ENCODE measurements around the gene CBL. TPM values are rescaled to one million over a fixed set of nuclear protein-coding genes. Genes with fewer than 3 reads are reported as not detected.
A peak's percentile ranks its signal among the peaks of the same experiment; 100 is the strongest.

The CBL gene
- polyA plus RNA-seq, 3 donors, result 7.6 to 24.0 (median 23.1) TPM

GRCh38 chr11:119352857-119353260, 146.7 kb downstream of the CBL start:
- 75% methylated on average over 3 of the region's 4 CpGs for WGBS (ENCODE audit: insufficient coverage)
- Histone ChIP-seq H3K79me2 (ENCODE audit: insufficient read depth, low read length) (no peaks in the 10 kb centered on the region), H3K27me3 (ENCODE audit: control insufficient read depth in 2 of 2, insufficient read depth in 2 of 2, low read length in 2 of 2) (peaks cover 8 to 29% of the 10 kb centered on the region in 2 donors), H3K9me3 (replicated peaks in 1 of 2; ENCODE audit: control insufficient read depth in 1 of 2, insufficient read depth in 1 of 2, low read length in 2 of 2) (no peaks in the 10 kb centered on the region), H3K4me1 (ENCODE audit: control insufficient read depth in 1 of 2, insufficient read depth in 2 of 2, low read length in 2 of 2) (peaks cover 0 to 7% of the 10 kb centered on the region in 2 donors), H3K9ac (ENCODE audit: insufficient read depth, low read length, poor library complexity, severe bottlenecking) (no peak overlapping the region), H4K20me1 (ENCODE audit: insufficient read depth, low read length) (no peaks in the 10 kb centered on the region), H3K27ac (ENCODE audit: low read depth in 1 of 2, low read length in 2 of 2) (no peak overlapping the region), H3K4me2 (replicated peaks; ENCODE audit: extremely low read depth, low read length, poor library complexity, severe bottlenecking) (no peak overlapping the region), H2AFZ (ENCODE audit: insufficient read depth, low read depth, low read length, poor library complexity, severe bottlenecking) (no peak overlapping the region), H3K4me3 (replicated peaks in 1 of 3; ENCODE audit: low read depth in 2 of 3, low read length in 3 of 3) (no peak overlapping the region), H3K36me3 (replicated peaks in 1 of 2; ENCODE audit: control insufficient read depth in 1 of 2, insufficient read depth in 2 of 2, low read length in 2 of 2) (no peaks in the 10 kb centered on the region)
- Mint-ChIP-seq H3K9me3 (peaks cover 0 to 2% (median 0%) of the 10 kb centered on the region in 7 donors), H3K27ac (no peak overlapping the region), H3K4me1 (peaks cover 6% of the 10 kb centered on the region), H3K36me3 (no peaks in the 10 kb centered on the region), H3K27me3 (ENCODE audit: low read depth in 3 of 3) (peaks cover 31 to 57% (median 32%) of the 10 kb centered on the region in 3 donors), H3K4me3 (no peak overlapping the region)
- no peak for DNase-seq
- TF ChIP-seq CTCF (IDR thresholded peaks at IDR 0.05), result no peak
- intact Hi-C loops (cut with micrococcal nuclease), result no loop called here

GRCh38 chr11:119355091-119355843, 149.1 kb downstream of the CBL start:
- no peak for TF ChIP-seq CTCF (IDR thresholded peaks at IDR 0.05)
- H3K79me2 ChIP-seq (ENCODE audit: insufficient read depth, low read length), result no peaks in the 10 kb centered on the region
- H3K4me3 ChIP-seq (replicated peaks in 1 of 3; ENCODE audit: low read depth in 2 of 3, low read length in 3 of 3), result no peak overlapping the region
- no peak overlapping the region for H3K27ac Mint-ChIP-seq
- no peaks in the 10 kb centered on the region for H3K9me3 ChIP-seq (replicated peaks in 1 of 2; ENCODE audit: control insufficient read depth in 1 of 2, insufficient read depth in 1 of 2, low read length in 2 of 2)
- 80% methylated on average over 5 of the region's 9 CpGs for WGBS (ENCODE audit: insufficient coverage)
- peaks cover 0 to 7% of the 10 kb centered on the region in 2 donors for H3K4me1 ChIP-seq (ENCODE audit: control insufficient read depth in 1 of 2, insufficient read depth in 2 of 2, low read length in 2 of 2)
- intact Hi-C loops (cut with micrococcal nuclease), result no loop called here
- H3K9me3 Mint-ChIP-seq, result peaks cover 0 to 2% (median 0%) of the 10 kb centered on the region in 7 donors
- no peaks in the 10 kb centered on the region for H3K36me3 ChIP-seq (replicated peaks in 1 of 2; ENCODE audit: control insufficient read depth in 1 of 2, insufficient read depth in 2 of 2, low read length in 2 of 2)
- H3K4me3 Mint-ChIP-seq, result peak overlapping the region in 1 of 2 donors; percentile 76
- no peak overlapping the region for H3K9ac ChIP-seq (ENCODE audit: insufficient read depth, low read length, poor library complexity, severe bottlenecking)
- H3K27ac ChIP-seq (ENCODE audit: low read depth in 1 of 2, low read length in 2 of 2), result no peak overlapping the region
- H3K27me3 ChIP-seq (ENCODE audit: control insufficient read depth in 2 of 2, insufficient read depth in 2 of 2, low read length in 2 of 2), result peaks cover 8 to 29% of the 10 kb centered on the region in 2 donors
- H3K4me2 ChIP-seq (replicated peaks; ENCODE audit: extremely low read depth, low read length, poor library complexity, severe bottlenecking), result no peak overlapping the region
- no peaks in the 10 kb centered on the region for H4K20me1 ChIP-seq (ENCODE audit: insufficient read depth, low read length)
- peaks cover 11% of the 10 kb centered on the region for H3K4me1 Mint-ChIP-seq
- H3K27me3 Mint-ChIP-seq (ENCODE audit: low read depth in 3 of 3), result peaks cover 29 to 53% (median 30%) of the 10 kb centered on the region in 3 donors
- H2AFZ ChIP-seq (ENCODE audit: insufficient read depth, low read depth, low read length, poor library complexity, severe bottlenecking), result no peak overlapping the region
- no peak for DNase-seq
- H3K36me3 Mint-ChIP-seq, result no peaks in the 10 kb centered on the region

All from CD14-positive monocyte (primary cell).